GM18868 (cell line): ENCODE results near the gene BTBD9.
A peak's percentile ranks its signal among the peaks of the same experiment; 100 is the strongest.

Source experiments
- ATAC-seq: cut with Tn5 transposase; IDR thresholded peaks from one replicate; pipeline ENCODE4 v1.9.1; 2021; ENCODE audit warnings: mild to moderate bottlenecking, moderate library complexity; ENCODE audit not compliant: unreplicated experiment

BTBD9 gene

GRCh38 chr6:38566295-38567030 is 73.3 kb downstream of the BTBD9 start:
- no peak for ATAC-seq

GRCh38 chr6:38564301-38564700 is 75.4 kb downstream of the BTBD9 start:
- no peak for ATAC-seq

DNA sequence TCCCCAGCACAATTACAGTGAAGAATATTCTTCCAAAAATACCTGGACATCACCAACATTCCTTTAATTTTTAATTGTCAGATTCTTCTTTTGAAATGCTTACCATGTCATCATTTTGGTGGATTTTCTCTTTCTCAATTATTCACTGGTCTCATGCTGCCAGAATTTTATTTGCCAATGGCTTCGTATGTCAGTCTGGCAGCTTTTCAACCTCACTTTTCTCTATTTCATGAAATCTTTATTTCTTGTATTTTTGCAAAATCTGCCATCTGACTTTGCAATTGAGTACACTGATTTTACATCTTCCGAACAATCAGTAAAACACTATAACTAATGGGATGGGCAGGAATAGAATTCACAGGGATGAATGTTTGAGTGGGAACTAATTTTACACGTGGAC is 84.1 kb downstream of the BTBD9 start:
- ATAC-seq, result no peak

- no peak for ATAC-seq
These were observed 84.9 kb downstream of the BTBD9 start for GRCh38 chr6:38554700-38555413.

DNA sequence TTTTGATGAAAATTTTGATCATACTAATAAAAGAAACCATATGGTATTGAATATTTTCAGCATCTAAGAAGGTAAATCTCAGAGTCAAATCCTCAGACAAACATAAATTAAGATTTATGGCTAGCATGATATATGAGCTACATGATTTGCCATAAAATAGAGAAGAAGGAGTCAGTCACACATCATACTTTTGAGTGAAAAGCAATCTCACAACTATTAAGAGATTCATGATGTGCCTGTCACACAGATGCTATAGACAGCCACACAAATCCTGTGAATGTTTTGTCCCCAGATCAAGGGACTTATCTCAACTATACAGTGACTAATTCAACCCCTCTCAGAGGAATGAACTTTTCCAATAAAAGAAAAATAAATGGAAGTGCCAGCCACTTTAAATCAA is 85.7 kb downstream of the BTBD9 start:
- ATAC-seq, result no peak

GRCh38 chr6:38552121-38552520 is 87.6 kb downstream of the BTBD9 start:
- ATAC-seq, result peak; percentile 92

DNA sequence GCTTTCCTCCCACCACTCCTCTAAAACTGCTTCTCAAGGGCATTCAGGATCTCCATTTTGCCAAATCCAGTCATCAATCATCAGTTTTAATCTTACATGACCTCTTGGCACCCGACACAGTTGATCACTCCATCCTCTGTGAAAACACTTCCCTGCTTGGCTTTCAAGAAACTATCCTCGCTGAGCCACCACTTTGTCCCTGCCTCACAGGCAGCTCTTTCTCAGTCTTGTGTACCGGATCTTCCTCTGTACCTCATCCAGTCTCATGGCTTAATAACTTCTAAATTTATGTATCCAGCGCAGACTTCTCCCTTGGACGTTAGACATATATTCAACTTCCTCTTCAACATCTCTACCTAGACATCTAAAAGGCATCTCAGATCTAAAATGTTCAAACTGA is 89.9 kb downstream of the BTBD9 start:
- ATAC-seq, result no peak

DNA sequence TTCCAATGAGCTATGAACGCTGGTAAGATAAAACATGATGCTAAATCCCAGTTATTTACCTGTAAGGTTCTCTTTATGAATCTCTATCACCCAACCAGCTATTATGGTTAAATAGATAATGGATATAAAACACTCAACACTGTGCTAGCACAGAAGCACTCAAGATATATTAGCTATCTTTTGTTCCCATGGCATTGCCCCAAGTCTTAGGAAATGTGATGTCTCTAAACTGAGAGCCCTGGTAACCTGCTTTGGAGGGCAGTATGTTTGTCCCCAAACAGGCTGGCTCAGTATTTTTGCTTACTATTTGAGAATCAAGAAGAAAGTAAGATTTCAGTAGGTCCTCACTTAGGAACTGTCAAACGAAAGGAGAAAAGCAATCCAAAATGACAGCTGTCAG is 90.5 kb downstream of the BTBD9 start:
- no peak for ATAC-seq

DNA sequence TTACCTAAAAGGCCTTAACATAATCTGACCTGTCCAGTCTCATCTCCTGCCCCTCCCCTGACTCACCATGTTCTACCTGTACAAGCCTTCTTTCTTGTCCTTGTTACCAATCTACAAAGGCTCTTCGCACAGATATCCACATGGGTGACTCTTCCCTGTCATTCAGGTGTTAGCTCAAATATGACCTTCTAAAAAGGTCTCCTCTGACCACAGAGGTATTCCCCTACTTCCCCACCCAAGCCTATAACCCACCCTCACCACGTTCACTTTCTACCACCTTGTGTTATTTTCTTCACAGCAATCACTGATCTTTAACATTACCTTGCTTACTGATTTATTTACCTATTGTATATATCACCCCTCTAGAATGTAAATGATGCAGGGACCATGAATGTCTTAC is 96.7 kb downstream of the BTBD9 start:
- no peak for ATAC-seq

DNA sequence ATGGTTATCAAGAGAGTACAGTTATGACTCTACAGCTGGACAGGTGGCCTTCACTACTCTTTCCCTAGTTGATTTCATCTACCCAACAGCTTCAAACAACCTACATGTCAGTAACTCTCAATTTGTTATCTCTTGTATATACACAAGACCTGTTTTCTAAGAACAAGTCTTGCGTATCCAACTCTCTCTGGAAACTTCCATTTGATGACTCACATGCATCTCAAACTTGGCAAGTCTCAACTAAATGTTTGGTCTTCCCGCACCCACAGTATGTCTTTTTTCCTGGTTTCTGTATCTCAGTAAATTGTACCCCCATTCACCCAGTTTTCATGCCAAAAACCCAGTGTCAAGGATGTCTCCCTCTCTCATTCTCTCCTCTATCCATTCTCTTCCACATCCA is 97.7 kb downstream of the BTBD9 start:
- no peak for ATAC-seq

DNA sequence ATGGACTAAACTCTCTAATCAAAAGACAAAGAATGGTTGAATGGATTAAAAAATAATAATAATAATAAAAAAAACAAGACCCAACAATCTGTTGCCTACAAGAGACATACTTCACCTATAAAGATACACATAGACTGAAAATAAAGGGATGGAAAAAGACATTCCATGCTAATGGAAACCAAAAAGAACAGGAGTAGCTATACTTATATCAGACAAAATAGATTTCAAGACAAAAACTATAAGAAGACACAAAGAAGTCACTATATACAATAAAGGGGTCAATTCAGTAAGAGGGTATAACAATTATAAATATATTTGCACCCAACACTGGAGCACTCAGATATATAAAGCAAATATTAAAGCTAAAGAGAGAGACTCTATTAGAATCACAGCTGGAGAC is 106.7 kb downstream of the BTBD9 start:
- ATAC-seq, result no peak

DNA sequence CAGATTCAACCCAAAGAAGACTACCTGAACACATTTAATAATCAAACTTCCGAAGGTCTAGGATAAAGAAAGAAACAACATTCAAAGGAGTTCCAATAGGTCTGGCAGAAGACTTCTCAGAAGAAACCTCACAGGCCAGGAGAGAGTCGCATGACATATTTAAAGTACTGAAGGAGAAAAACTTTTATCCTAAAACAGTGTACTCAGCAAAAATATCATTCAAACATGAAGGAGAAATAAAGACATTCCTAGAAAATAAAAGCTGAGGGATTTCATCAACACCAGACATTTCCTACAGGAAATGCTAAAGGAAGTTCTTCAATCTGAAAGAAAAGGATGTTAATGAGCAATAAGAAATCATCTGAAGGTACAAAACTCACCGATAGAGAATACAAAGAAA is 108.6 kb downstream of the BTBD9 start:
- no peak for ATAC-seq

DNA sequence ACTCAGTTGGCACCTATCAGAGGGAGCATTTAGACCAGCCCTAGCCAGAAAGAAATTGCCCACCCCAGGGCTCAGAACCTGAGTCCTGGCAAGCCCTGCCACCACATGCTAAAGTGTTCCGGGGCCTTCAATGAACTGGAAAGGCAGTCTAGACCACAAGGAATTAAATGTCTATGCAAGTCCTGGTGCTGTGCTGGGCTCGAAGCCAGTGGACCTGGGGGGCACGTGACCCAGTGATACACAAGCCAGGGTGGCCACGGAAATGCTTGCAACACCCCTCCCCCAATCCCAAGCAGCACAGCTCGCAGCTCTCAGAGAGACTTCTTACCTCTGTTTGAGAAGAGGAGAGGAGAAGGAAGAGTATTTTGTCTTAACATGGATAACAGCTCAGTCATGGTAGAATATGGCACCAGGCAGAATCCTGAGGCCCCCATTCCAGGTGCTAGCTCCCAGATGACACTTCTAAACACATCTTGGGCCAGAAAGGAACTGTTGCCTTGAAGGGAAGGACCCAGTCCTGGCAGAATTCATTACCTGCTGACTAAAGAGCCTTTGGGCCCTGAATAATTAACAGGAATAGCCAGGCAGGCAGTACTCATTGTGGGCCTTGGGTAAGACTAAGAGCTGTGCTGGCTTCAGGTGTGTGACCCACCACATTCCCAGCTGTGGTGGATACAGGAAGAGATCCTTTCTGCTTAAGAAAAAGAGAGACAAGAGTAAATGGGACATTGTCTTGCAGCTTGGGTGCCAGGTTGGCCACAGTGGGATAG is 111.3 kb downstream of the BTBD9 start:
- no peak for ATAC-seq

DNA sequence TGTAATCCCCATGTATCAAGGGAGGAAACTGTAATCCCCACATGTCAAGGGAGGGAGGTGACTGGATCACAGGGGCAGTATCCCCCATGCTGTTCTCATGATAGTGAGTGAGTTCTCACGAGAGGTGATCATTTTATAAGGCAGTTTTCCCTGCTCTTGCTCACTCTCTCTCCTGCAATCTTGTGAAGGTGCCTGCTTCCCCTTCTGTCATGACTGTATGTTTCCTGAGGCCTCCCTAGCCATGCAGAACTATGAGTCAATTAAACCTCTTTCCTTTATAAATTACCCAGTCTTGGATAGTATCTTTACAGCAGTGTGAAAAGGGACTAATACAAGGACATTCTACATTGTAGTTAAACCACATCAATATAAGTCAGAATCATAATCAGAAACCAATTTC is 112.4 kb downstream of the BTBD9 start:
- no peak for ATAC-seq

DNA sequence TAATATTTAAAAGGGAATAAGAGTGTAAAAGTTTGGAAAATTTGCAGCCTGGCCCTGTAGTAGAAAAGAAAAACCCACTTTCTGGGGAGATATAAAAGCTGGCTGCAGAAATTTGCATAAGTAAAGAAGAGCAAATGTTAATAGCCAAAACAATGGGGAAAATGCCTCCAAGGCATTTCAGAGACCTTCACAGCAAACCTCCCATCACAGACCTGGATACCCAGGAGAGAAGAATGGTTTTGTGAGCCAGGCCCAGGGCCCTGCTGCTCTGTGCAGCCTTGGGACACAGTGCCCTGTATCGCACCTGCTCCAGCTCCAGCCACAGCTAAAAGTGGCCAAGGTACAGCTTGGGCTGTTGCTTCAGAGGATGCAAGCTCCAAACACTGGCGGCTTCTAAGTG is 113.8 kb downstream of the BTBD9 start:
- ATAC-seq, result no peak

DNA sequence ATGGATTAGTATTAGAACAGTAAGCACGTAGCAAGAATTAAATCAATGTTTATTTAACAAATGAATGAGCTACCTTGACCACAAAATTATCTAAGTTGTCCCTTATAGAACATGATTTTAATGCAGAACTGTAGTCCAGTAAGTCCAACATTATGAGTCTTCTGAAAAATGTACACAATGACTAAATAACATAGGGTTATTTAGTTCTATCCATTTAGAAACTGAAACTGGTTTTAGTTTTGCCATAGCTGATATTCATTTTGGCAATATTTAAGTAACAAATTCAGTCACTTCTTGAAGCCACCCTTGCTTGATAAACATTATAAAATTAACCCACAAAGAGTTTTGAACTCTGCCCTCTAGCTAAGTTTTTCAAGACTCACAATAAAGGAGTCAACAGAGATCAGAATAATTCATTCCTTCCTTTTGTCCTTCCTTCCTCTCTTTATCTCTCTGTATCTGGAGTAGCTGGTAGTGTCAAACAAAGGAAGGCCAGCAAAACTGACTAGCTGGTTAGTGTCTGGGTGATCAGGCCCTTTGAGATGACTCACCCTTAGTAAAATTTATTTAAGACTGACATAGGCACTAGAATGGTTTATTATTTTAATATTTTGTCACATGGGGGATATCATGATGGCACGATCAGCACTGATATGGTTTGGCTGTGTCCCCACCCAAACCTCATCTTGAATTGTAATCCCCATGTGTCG is 115.1 kb downstream of the BTBD9 start:
- ATAC-seq, result no peak

DNA sequence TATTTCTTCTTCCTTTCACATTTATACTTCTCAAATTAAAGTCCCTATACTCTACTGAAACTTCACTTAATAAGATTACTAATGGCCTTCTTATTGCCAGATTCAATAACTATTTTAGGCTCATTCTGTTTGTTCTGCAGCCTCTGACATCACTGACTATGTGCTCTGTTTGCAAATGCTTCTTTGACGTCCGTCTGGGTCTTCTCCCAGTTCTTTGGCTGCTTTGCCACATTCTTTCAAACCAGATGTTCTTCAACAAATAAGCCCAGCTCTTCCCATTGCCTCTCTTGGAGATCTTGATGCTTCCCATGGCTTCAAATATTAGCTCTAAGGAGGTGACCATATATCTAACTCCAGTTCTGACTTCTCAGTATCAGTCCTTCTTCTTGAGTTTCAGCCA is 117.4 kb downstream of the BTBD9 start:
- ATAC-seq, result no peak

DNA sequence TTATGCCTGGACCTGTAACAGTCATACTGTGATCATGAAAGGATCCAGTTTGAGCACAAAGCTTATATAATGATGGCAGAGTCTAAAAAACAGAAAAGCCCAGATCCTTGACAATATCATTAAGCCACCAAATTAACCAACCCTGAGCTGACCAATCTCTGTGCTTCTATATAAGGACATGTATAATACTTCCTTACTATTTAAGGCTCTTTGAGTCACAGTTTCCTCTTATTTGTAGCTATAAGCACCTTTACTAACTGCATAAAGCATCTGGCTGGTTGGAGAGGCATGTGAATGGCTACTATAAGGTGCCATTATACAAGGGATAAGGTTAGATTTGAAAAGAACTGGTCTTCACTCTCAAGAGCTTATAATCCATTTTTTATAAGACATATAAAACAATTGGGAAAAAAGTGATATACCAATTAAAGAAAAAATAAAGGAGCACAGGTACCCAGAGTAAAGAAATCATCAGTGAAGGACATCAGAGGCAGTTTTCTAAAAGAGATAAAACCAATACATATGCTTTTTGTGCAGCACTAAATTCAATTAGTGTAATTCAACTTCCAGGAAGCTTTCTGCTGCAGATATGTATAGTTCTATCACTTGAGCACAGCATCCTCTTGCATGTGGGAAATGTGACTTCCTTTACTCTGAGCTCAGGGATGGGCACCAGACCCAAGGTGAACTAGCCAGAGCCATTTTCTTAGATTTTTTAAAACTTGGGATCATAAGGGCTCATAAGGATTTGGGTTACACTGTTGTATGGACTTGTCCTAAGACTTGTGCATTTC is 121.0 kb downstream of the BTBD9 start:
- ATAC-seq, result no peak

DNA sequence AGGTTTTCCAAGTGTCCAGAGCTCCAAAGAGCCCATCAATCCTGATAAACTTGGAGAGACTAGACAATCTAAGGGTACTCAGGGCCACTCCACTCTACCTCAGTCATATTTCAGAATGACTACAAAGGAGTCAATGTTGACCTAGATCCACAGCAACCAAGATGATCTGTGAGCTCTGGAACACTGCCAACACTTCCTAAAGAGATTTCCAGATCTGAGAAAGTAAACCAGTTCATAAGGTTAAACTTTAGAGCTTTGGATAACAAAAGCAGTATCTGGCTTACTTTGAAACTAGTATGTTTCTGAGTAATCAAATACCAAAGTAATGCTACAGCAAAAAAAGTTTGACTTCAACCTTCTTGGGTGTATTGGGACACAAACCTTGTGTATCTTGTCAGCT is 122.7 kb downstream of the BTBD9 start:
- no peak for ATAC-seq

GRCh38 chr6:38514399-38514798 is 125.3 kb downstream of the BTBD9 start:
- no peak for ATAC-seq

DNA sequence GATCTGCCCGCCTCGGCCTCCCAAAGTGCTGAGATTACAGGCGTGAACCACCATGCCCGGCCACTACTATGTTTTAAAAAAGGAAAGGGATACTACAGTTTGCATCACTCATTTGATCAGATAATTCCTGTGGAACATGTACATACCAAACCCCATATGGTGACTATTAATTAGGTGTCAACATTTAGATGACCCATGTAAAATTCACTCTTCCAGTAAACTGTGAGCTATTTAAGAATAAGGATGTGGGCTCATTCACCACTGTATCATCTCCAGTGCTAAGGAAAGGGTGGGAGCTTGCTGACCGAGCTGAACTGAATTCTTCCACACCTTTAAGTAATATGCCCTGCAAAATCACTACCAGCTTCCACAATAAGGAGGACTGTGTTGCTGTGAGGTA is 127.5 kb downstream of the BTBD9 start:
- ATAC-seq, result no peak
